ENCODE measurements around the gene DNAJC30.
A peak's percentile ranks its signal among the peaks of the same experiment; 100 is the strongest.

The DNAJC30 gene

GRCh38 chr7:73707045-73707631, 23.9 kb upstream of the DNAJC30 start:
- DNase-seq = no peak

GRCh38 chr7:73706126-73707044, 23.1 kb upstream of the DNAJC30 start:
- DNase-seq = peak; percentile 69

- no peak for DNase-seq
Observed at GRCh38 chr7:73705551-73705920, 22.3 kb upstream of the DNAJC30 start.

- peak; percentile 94 for DNase-seq
Observed at GRCh38 chr7:73704640-73705550, 21.6 kb upstream of the DNAJC30 start.

GRCh38 chr7:73703757-73704639, 20.7 kb upstream of the DNAJC30 start:
- peak; percentile 74 for DNase-seq

GRCh38 chr7:73703225-73703624, 20.0 kb upstream of the DNAJC30 start:
- DNase-seq = no peak

- DNase-seq = no peak
Observed at GRCh38 chr7:73702665-73703064, 19.4 kb upstream of the DNAJC30 start.

- DNase-seq = no peak
Observed at GRCh38 chr7:73702226-73702625, 19.0 kb upstream of the DNAJC30 start.

GRCh38 chr7:73701357-73701995, 18.2 kb upstream of the DNAJC30 start:
- peak; percentile 79 for DNase-seq

GRCh38 chr7:73700581-73701134, 17.4 kb upstream of the DNAJC30 start:
- no peak for DNase-seq

- DNase-seq = no peak
Observed at GRCh38 chr7:73700069-73700423, 16.8 kb upstream of the DNAJC30 start.

- no peak for DNase-seq
Observed at GRCh38 chr7:73699370-73700068, 16.3 kb upstream of the DNAJC30 start.

GRCh38 chr7:73698410-73698809, 15.2 kb upstream of the DNAJC30 start:
- DNase-seq = no peak

GRCh38 chr7:73696372-73696771, 13.1 kb upstream of the DNAJC30 start:
- no peak for DNase-seq

- no peak for DNase-seq
Observed at GRCh38 chr7:73690646-73691045, 7.4 kb upstream of the DNAJC30 start.

- DNase-seq = no peak
Observed at GRCh38 chr7:73688288-73688687, 5.0 kb upstream of the DNAJC30 start.

- DNase-seq = no peak
Observed at GRCh38 chr7:73685311-73685710, 2.1 kb upstream of the DNAJC30 start.

GRCh38 chr7:73683788-73684693, 788 bp upstream of the DNAJC30 start:
- DNase-seq = no peak

- no peak for DNase-seq
Observed at GRCh38 chr7:73682745-73683055, 553 bp downstream of the DNAJC30 start.

- no peak for DNase-seq
Observed at GRCh38 chr7:73681031-73681430, 2.2 kb downstream of the DNAJC30 start.
